Measurements from ENCODE around the gene TRPM2.

The TRPM2 gene

DNA sequence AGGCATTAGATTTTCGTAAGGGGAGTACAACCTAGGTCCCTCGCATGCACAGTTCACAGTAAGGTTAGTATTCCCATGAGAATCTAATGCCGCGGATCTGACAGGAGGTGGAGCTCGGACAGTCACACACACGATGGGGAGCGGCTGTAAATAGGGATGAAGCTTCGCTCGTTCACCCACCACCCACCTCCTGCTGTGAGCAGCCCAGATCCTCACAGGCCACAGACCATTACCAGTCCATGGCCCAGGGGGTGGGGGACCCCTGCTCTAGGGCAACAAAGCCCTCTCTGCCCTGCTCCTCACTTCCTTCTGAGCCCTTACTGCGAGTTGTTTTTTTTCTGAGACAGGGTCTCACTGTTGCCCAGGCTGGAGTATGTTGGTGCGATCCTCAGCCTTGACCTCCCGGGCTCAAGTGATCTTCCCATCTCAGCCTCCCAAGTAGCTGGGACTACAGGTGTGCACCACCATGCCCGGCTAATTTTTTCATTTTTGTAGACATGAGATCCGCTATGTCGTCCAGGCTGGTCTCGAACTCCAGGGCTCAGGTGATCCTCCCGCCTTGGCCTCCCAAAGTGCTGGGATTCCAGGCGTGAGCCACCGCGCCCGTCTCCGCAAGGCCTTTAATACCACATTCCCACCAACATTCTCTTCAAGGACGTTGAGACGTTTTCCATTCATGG lies 21.3 kb downstream of the TRPM2 start:
- FAIRE-seq = no peak
- TF ChIP-seq POLR2A (IDR thresholded peaks at IDR 0.05; ENCODE audit: low read depth, low read length) (no peak), TAF1 (IDR thresholded peaks at IDR 0.05; ENCODE audit: low read depth, low read length) (no peak), POU2F2 (IDR thresholded peaks at IDR 0.05; ENCODE audit: low read depth, low read length) (no peak), PAX5 (IDR thresholded peaks at IDR 0.05; ENCODE audit: insufficient read depth, low read length, severe bottlenecking) (no peak), POLR2AphosphoS5 (IDR thresholded peaks at IDR 0.05; ENCODE audit: low read depth, low read length) (no peak), SPI1 (IDR thresholded peaks at IDR 0.05; ENCODE audit: low read depth, low read length) (no peak)
- DNase-seq (ENCODE audit: insufficient read length, low spot score) = no peak

- TF ChIP-seq SPI1 (IDR thresholded peaks at IDR 0.05; ENCODE audit: low read depth, low read length) = peak; percentile 64
- TF ChIP-seq POU2F2 (IDR thresholded peaks at IDR 0.05; ENCODE audit: low read depth, low read length) = no peak
- no peak for DNase-seq (ENCODE audit: insufficient read length, low spot score)
- peak; percentile 57 for FAIRE-seq
These were observed 21.8 kb downstream of the TRPM2 start for GRCh38 chr21:44375281-44375651.

DNA sequence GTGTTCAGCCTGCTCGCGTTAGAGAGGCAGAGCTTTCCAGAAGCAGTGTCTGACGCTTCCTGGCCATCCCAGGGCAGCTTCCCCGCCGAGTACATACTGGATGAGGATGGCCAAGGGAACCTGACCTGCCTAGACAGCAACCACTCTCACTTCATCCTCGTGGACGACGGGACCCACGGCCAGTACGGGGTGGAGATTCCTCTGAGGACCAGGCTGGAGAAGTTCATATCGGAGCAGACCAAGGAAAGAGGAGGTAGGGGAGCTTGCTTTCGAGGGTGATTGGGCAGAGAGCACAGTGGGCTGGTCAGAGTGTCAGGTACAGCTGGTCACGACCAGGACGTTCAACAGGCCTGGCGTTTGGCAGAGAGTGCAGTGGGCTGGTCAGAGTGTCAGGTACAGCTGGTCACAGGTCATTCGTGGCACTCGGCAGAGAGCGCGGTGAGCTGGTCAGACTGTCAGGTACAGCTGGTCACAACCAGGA lies 22.4 kb downstream of the TRPM2 start:
- FAIRE-seq = peak; percentile 69
- DNase-seq (ENCODE audit: insufficient read length, low spot score) = no peak
- TF ChIP-seq PAX5 (IDR thresholded peaks at IDR 0.05; ENCODE audit: insufficient read depth, low read length, severe bottlenecking) (no peak), POU2F2 (IDR thresholded peaks at IDR 0.05; ENCODE audit: low read depth, low read length) (no peak), TAF1 (IDR thresholded peaks at IDR 0.05; ENCODE audit: low read depth, low read length) (no peak), POLR2A (IDR thresholded peaks at IDR 0.05; ENCODE audit: low read depth, low read length) (no peak), SPI1 (IDR thresholded peaks at IDR 0.05; ENCODE audit: low read depth, low read length) (no peak), POLR2AphosphoS5 (IDR thresholded peaks at IDR 0.05; ENCODE audit: low read depth, low read length) (no peak)

- no peak for TF ChIP-seq POLR2A (IDR thresholded peaks at IDR 0.05; ENCODE audit: low read depth, low read length)
- no peak for TF ChIP-seq POLR2AphosphoS5 (IDR thresholded peaks at IDR 0.05; ENCODE audit: low read depth, low read length)
- no peak for TF ChIP-seq POU2F2 (IDR thresholded peaks at IDR 0.05; ENCODE audit: low read depth, low read length)
- TF ChIP-seq TAF1 (IDR thresholded peaks at IDR 0.05; ENCODE audit: low read depth, low read length) = no peak
- no peak for TF ChIP-seq PAX5 (IDR thresholded peaks at IDR 0.05; ENCODE audit: insufficient read depth, low read length, severe bottlenecking)
- no peak for TF ChIP-seq SPI1 (IDR thresholded peaks at IDR 0.05; ENCODE audit: low read depth, low read length)
- DNase-seq (ENCODE audit: insufficient read length, low spot score) (no peak), FAIRE-seq (no peak)
These were observed 23.2 kb downstream of the TRPM2 start for GRCh38 chr21:44376606-44377005.

DNA sequence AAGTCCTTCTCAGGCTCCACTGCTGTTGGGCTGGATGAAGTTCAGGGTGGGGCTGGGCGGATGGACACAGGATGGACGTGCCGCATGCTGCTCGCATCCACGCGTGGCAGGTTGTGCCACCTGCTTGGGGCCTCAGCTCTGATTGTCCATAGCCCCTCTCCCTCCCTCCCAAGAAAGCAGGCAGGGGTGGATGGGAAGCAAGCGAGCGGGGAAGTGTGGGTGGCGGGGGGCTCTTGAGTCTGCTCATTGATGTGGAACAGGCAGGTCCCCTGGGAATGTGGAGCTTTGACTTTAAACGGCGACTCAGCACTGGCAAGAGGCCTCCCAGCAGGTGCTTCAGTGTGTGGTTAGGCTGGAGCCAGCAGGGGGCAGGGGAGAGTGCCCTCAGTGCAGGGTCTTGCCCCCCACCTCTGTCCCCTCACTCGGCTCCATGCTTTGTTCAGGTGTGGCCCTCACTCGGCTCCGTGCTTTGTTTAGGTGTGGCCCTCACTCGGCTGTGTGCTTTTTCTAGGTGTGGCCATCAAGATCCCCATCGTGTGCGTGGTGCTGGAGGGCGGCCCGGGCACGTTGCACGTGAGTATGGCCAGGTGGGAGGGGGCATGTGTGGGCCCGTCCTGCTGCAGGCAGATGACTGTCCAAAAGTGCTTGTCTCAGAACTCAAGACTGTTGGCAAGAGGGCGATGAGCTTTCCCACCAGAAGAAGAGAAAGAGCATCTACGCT lies 23.9 kb downstream of the TRPM2 start:
- FAIRE-seq (no peak), DNase-seq (ENCODE audit: insufficient read length, low spot score) (no peak)
- TF ChIP-seq POLR2AphosphoS5 (IDR thresholded peaks at IDR 0.05; ENCODE audit: low read depth, low read length) = no peak
- no peak for TF ChIP-seq PAX5 (IDR thresholded peaks at IDR 0.05; ENCODE audit: insufficient read depth, low read length, severe bottlenecking)
- no peak for TF ChIP-seq TAF1 (IDR thresholded peaks at IDR 0.05; ENCODE audit: low read depth, low read length)
- TF ChIP-seq POLR2A (IDR thresholded peaks at IDR 0.05; ENCODE audit: low read depth, low read length) = no peak
- TF ChIP-seq POU2F2 (IDR thresholded peaks at IDR 0.05; ENCODE audit: low read depth, low read length) = no peak
- TF ChIP-seq SPI1 (IDR thresholded peaks at IDR 0.05; ENCODE audit: low read depth, low read length) = no peak

- TF ChIP-seq SPI1 (IDR thresholded peaks at IDR 0.05; ENCODE audit: low read depth, low read length) (no peak), POLR2A (IDR thresholded peaks at IDR 0.05; ENCODE audit: low read depth, low read length) (no peak), POU2F2 (IDR thresholded peaks at IDR 0.05; ENCODE audit: low read depth, low read length) (no peak), POLR2AphosphoS5 (IDR thresholded peaks at IDR 0.05; ENCODE audit: low read depth, low read length) (no peak), TAF1 (IDR thresholded peaks at IDR 0.05; ENCODE audit: low read depth, low read length) (no peak), PAX5 (IDR thresholded peaks at IDR 0.05; ENCODE audit: insufficient read depth, low read length, severe bottlenecking) (no peak)
- DNase-seq (ENCODE audit: insufficient read length, low spot score) = no peak
These were observed 24.7 kb downstream of the TRPM2 start for GRCh38 chr21:44377922-44378645.

DNA sequence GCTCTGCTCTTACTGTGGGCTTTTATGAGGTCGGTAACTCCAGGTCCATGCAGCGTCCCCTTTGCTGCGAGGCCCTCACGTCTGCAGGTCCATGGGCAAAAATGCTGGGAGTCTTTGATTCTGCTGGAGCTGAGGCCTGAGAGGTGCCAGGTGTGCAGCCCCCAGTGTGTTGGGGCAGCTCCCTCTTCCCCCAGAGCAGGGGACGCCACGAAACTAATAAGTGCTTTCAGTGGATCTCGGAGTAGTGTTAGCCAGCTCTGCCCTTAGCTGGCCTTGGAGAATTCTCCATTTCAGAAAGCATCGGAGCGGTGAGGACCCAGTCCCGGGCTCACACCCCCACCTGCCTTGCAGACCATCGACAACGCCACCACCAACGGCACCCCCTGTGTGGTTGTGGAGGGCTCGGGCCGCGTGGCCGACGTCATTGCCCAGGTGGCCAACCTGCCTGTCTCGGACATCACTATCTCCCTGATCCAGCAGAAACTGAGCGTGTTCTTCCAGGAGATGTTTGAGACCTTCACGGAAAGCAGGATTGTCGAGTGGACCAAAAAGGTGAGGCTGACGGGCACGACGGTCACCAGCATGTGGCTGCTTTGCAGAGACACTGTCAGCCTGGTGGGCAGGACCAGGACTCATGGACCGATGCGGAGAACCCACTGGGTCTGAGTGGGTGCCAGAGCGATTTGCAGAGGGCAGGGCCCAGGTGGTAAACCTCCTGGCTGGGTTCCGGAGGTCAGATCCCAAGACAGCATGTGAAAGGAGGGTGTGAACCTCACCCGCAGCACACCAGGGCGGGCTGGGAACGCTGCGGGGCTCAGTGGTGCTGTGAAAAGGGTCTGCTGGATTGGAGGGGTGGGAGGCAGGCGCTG lies 25.5 kb downstream of the TRPM2 start:
- DNase-seq (ENCODE audit: insufficient read length, low spot score) (no peak), FAIRE-seq (no peak)
- TF ChIP-seq PAX5 (IDR thresholded peaks at IDR 0.05; ENCODE audit: insufficient read depth, low read length, severe bottlenecking) = no peak
- no peak for TF ChIP-seq SPI1 (IDR thresholded peaks at IDR 0.05; ENCODE audit: low read depth, low read length)
- no peak for TF ChIP-seq POLR2AphosphoS5 (IDR thresholded peaks at IDR 0.05; ENCODE audit: low read depth, low read length)
- no peak for TF ChIP-seq POU2F2 (IDR thresholded peaks at IDR 0.05; ENCODE audit: low read depth, low read length)
- no peak for TF ChIP-seq TAF1 (IDR thresholded peaks at IDR 0.05; ENCODE audit: low read depth, low read length)
- no peak for TF ChIP-seq POLR2A (IDR thresholded peaks at IDR 0.05; ENCODE audit: low read depth, low read length)

More at GRCh38 chr21:44377922-44378645, 24.7 kb downstream of the TRPM2 start:
- no peak for FAIRE-seq

- FAIRE-seq = no peak
- DNase-seq (ENCODE audit: insufficient read length, low spot score) = no peak
- TF ChIP-seq POU2F2 (IDR thresholded peaks at IDR 0.05; ENCODE audit: low read depth, low read length) = no peak
These were observed 26.1 kb downstream of the TRPM2 start for GRCh38 chr21:44379515-44379848.
